Right lobe of liver (tissue), 4 donors: ENCODE measurements around the gene MBNL2.

Source experiments
- POLR2A ChIP-seq: fragments of 450-650 bp; IDR thresholded peaks from one replicate; pipeline ENCODE4 v1.6.1; 2017; ENCODE audit warnings: antibody characterized with exemption, mild to moderate bottlenecking
- TF ChIP-seq, protein P1 (sequence below), 4 donors: fragments of 200-600 bp in 3 of 4; fragments of 450-650 bp in 1 of 4; IDR thresholded peaks; one replicate each; pipeline versions ENCODE4 v1.5.1 to v1.8.0; 2016 to 2022; ENCODE audit warnings: antibody characterized with exemption in 4 of 4, mild to moderate bottlenecking in 2 of 4
- donor health status: DM: no; HTN: no; CAD: no.
- donor health status: DM: no; HTN: no; CAD: no.
- donor health status: DM: no; HTN: yes; CAD: no.

DNA sequence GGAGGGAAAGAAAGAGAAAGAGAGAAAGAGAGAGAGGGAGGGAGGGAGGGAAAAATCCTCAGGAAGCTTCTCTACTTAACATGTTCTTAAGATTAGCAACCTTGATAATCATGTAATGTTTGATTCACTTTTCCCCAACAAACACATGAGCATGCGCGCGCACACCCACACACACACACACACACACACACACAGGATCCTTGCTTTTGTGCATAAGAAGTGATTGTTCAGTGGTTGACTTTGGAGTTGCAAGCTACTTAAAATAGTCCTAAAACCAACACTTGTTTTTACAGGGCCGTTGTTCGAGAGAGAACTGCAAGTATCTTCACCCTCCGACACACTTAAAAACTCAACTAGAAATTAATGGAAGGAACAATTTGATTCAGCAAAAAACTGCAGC lies 111.8 kb downstream of the MBNL2 start:
- TF ChIP-seq, protein P1, sequence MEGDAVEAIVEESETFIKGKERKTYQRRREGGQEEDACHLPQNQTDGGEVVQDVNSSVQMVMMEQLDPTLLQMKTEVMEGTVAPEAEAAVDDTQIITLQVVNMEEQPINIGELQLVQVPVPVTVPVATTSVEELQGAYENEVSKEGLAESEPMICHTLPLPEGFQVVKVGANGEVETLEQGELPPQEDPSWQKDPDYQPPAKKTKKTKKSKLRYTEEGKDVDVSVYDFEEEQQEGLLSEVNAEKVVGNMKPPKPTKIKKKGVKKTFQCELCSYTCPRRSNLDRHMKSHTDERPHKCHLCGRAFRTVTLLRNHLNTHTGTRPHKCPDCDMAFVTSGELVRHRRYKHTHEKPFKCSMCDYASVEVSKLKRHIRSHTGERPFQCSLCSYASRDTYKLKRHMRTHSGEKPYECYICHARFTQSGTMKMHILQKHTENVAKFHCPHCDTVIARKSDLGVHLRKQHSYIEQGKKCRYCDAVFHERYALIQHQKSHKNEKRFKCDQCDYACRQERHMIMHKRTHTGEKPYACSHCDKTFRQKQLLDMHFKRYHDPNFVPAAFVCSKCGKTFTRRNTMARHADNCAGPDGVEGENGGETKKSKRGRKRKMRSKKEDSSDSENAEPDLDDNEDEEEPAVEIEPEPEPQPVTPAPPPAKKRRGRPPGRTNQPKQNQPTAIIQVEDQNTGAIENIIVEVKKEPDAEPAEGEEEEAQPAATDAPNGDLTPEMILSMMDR (IDR thresholded peaks at IDR 0.05) = no peak
- TF ChIP-seq POLR2A = no peak
